Measurements from ENCODE around the gene PTBP1. TPM values are rescaled to one million over a fixed set of nuclear protein-coding genes. Genes with fewer than 3 reads are reported as not detected.

Gene PTBP1
- total RNA-seq: 139 and 147 TPM in 2 replicates

GRCh38 chr19:796692-797527 is at the start of gene PTBP1:
PTBP1 (plus strand) TSS chr19:797452; CDS start chr19:797498, 46 bp downstream.

GRCh38 chr19:750640-751423 is 46.4 kb upstream of the PTBP1 start, which contains the start of gene MISP:
MISP (plus strand) TSS chr19:751112; CDS start chr19:756947, 5,835 bp downstream.

GRCh38 chr19:821825-822503 is 24.7 kb downstream of the PTBP1 start, which contains the start of gene PLPPR3:
PLPPR3 (minus strand) TSS chr19:821955; CDS start chr19:821559, 396 bp downstream.

GRCh38 chr19:827710-828321 is 30.6 kb downstream of the PTBP1 start, which contains the start of gene AZU1:
AZU1 (plus strand) TSS chr19:827837; CDS start chr19:827847, 10 bp downstream.

GRCh38 chr19:840519-841206 is 43.4 kb downstream of the PTBP1 start, which contains the start of gene PRTN3:
PRTN3 (plus strand) TSS chr19:840999; CDS start chr19:841009, 10 bp downstream.

GRCh38 chr19:852136-853013 is 55.1 kb downstream of the PTBP1 start, which contains the start of gene ELANE:
ELANE (plus strand) TSS chr19:852303; CDS start chr19:852329, 26 bp downstream.

GRCh38 chr19:858868-859843 is 61.9 kb downstream of the PTBP1 start, which contains the start of gene CFD:
CFD (plus strand) TSS chr19:859664; CDS start chr19:859690, 26 bp downstream.

Other genes starting within 250 kb of the PTBP1 start
- gene BSG, start 224.9 kb upstream of the PTBP1 start, total RNA-seq: 746 and 828 TPM in 2 replicates
- gene HCN2, start 207.6 kb upstream of the PTBP1 start, total RNA-seq: 2.5 and 2.7 TPM in 2 replicates
- 20.7 and 31.3 TPM in 2 replicates for gene POLRMT, start 163.9 kb upstream of the PTBP1 start, total RNA-seq
- not detected in 2 replicates for gene FGF22, start 157.6 kb upstream of the PTBP1 start, total RNA-seq
- 29.8 and 30.6 TPM in 2 replicates for gene RNF126, start 134.2 kb upstream of the PTBP1 start, total RNA-seq
- gene FSTL3, start 121.1 kb upstream of the PTBP1 start, total RNA-seq: 58.3 and 76.3 TPM in 2 replicates
- gene PRSS57, start 102.0 kb upstream of the PTBP1 start, total RNA-seq: not detected in 2 replicates
- 46.4 and 55.6 TPM in 2 replicates for gene PALM, start 88.5 kb upstream of the PTBP1 start, total RNA-seq
- gene MISP, start 46.3 kb upstream of the PTBP1 start, total RNA-seq: not detected in 2 replicates
- 0.10 and 0.44 TPM in 2 replicates for gene PLPPR3, start 24.5 kb downstream of the PTBP1 start, total RNA-seq
- gene AZU1, start 30.4 kb downstream of the PTBP1 start, total RNA-seq: not detected in 2 replicates
- not detected in 2 replicates for gene PRTN3, start 43.5 kb downstream of the PTBP1 start, total RNA-seq
- 4.6 and 5.4 TPM in 2 replicates for gene ELANE, start 54.9 kb downstream of the PTBP1 start, total RNA-seq
- 1,761 and 1,927 TPM in 2 replicates for gene CFD, start 62.2 kb downstream of the PTBP1 start, total RNA-seq
- gene MED16, start 95.7 kb downstream of the PTBP1 start, total RNA-seq: 30.8 and 34.1 TPM in 2 replicates
- not detected in 2 replicates for gene RNU6-9, start 96.0 kb downstream of the PTBP1 start, total RNA-seq
- 42.6 and 50.5 TPM in 2 replicates for gene R3HDM4, start 115.8 kb downstream of the PTBP1 start, total RNA-seq
- not detected in 2 replicates for gene KISS1R, start 119.9 kb downstream of the PTBP1 start, total RNA-seq
- gene ARID3A, start 128.6 kb downstream of the PTBP1 start, total RNA-seq: 2.6 and 4.9 TPM in 2 replicates
- 25.3 and 36.2 TPM in 2 replicates for gene WDR18, start 186.9 kb downstream of the PTBP1 start, total RNA-seq
- 0.88 and 1.2 TPM in 2 replicates for gene GRIN3B, start 203.0 kb downstream of the PTBP1 start, total RNA-seq
- gene TMEM259, start 223.7 kb downstream of the PTBP1 start, total RNA-seq: 99.7 and 104 TPM in 2 replicates
- gene RNU6-2, start 224.1 kb downstream of the PTBP1 start, total RNA-seq: not detected in 2 replicates
- 149 and 154 TPM in 2 replicates for gene CNN2, start 229.2 kb downstream of the PTBP1 start, total RNA-seq
- gene ABCA7, start 242.7 kb downstream of the PTBP1 start, total RNA-seq: 2.7 and 3.6 TPM in 2 replicates